ENCODE measurements around the gene RPLP1. TPM values are rescaled to one million over a fixed set of nuclear protein-coding genes. Genes with fewer than 3 reads are reported as not detected.

The RPLP1 gene
- total RNA-seq, 1 donor from 2014 or later = 994 TPM

GRCh38 chr15:69468241-69469121 lies 15.9 kb downstream of the RPLP1 start:
- DNase-seq (ENCODE audit: low spot score) = no peak

GRCh38 chr15:69469467-69470201 lies 17.0 kb downstream of the RPLP1 start:
- DNase-seq (ENCODE audit: low spot score) = no peak

GRCh38 chr15:69472046-69472445 lies 19.4 kb downstream of the RPLP1 start:
- DNase-seq (ENCODE audit: low spot score) = no peak

- DNase-seq (ENCODE audit: low spot score) = no peak
Measured at GRCh38 chr15:69472562-69472961, 19.9 kb downstream of the RPLP1 start.

- DNase-seq (ENCODE audit: low spot score) = no peak
Measured at GRCh38 chr15:69474291-69474690, 21.7 kb downstream of the RPLP1 start.

- peak; percentile 65 for DNase-seq (ENCODE audit: low spot score)
Measured at GRCh38 chr15:69474846-69475455, 22.3 kb downstream of the RPLP1 start.

- peak; percentile 92 for DNase-seq (ENCODE audit: low spot score)
Measured at GRCh38 chr15:69475769-69476358, 23.2 kb downstream of the RPLP1 start.

- peak; percentile 59 for DNase-seq (ENCODE audit: low spot score)
Measured at GRCh38 chr15:69476704-69477473, 24.3 kb downstream of the RPLP1 start.

- peak; percentile 72 for DNase-seq (ENCODE audit: low spot score)
Measured at GRCh38 chr15:69478259-69478781, 25.7 kb downstream of the RPLP1 start.

- DNase-seq (ENCODE audit: low spot score) = no peak
Measured at GRCh38 chr15:69479081-69479480, 26.5 kb downstream of the RPLP1 start.

GRCh38 chr15:69479971-69480370 lies 27.4 kb downstream of the RPLP1 start:
- DNase-seq (ENCODE audit: low spot score) = no peak

GRCh38 chr15:69480932-69481331 lies 28.3 kb downstream of the RPLP1 start:
- DNase-seq (ENCODE audit: low spot score) = no peak

- no peak for DNase-seq (ENCODE audit: low spot score)
Measured at GRCh38 chr15:69482686-69483256, 30.2 kb downstream of the RPLP1 start.

GRCh38 chr15:69484837-69485236 lies 32.2 kb downstream of the RPLP1 start:
- no peak for DNase-seq (ENCODE audit: low spot score)

GRCh38 chr15:69486481-69487110 lies 34.0 kb downstream of the RPLP1 start:
- no peak for DNase-seq (ENCODE audit: low spot score)

- DNase-seq (ENCODE audit: low spot score) = no peak
Measured at GRCh38 chr15:69489073-69489571, 36.5 kb downstream of the RPLP1 start.

- DNase-seq (ENCODE audit: low spot score) = no peak
Measured at GRCh38 chr15:69490356-69491037, 37.9 kb downstream of the RPLP1 start.

GRCh38 chr15:69491038-69491505 lies 38.5 kb downstream of the RPLP1 start:
- no peak for DNase-seq (ENCODE audit: low spot score)

- DNase-seq (ENCODE audit: low spot score) = no peak
Measured at GRCh38 chr15:69493406-69493805, 40.8 kb downstream of the RPLP1 start.
